ES-I3 (cell line): ENCODE data around the gene PIGQ.

Experiments used
- H3K36me3 ChIP-seq: 2 replicates; pipeline ENCODE4 v1.6.1; 2013; ENCODE audit warnings: mild to moderate bottlenecking, low read length, control low read depth, moderate library complexity; ENCODE audit not compliant: insufficient read depth
- H3K4me1 ChIP-seq: 2 replicates; pipeline ENCODE4 v1.6.1; 2013; ENCODE audit warnings: mild to moderate bottlenecking, control low read depth, low read length; ENCODE audit not compliant: insufficient read depth
- H3K9ac ChIP-seq: 2 replicates; pipeline ENCODE4 v1.6.1; 2013; ENCODE audit warnings: low read depth, mild to moderate bottlenecking, low read length, moderate library complexity
- H3K9me3 ChIP-seq: 2 replicates; pipeline ENCODE4 v1.6.1; 2013; ENCODE audit warnings: mild to moderate bottlenecking, low read length, moderate library complexity; ENCODE audit not compliant: control insufficient read depth, insufficient read depth

The PIGQ gene

DNA sequence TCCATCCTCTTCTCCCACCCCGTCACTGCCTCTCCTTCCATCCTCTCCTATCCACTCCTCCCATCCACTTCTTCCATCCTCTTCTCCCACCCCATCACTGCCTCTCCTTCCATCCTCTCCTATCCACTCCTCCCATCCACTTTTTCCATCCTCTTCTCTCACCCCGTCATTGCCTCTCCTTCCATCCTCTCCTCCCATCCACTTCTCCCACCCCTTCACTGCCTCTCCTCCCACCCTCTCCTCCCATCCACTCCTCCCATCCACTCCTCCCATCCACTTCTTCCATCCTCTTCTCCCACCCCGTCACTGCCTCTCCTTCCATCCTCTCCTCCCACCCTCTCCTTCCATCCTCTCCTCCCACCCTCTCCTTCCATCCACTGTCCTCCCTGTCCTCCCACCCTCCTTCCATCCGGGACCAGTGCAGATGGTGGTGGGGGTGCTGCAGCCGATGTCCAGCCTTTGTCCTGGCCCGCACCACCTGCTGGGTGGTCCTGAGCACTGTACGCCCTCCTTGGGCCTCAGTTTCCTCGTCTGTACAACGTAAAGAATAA is 62.1 kb downstream of the PIGQ start:
- no peaks in the 10 kb centered on the region for H3K9me3 ChIP-seq
- peaks cover 11% of the 10 kb centered on the region; the same call in 1 of the 2 replicates for H3K4me1 ChIP-seq
- no peaks in the 10 kb centered on the region; the same call in 1 of the 2 replicates for H3K36me3 ChIP-seq
- H3K9ac ChIP-seq: no peak overlapping the region

DNA sequence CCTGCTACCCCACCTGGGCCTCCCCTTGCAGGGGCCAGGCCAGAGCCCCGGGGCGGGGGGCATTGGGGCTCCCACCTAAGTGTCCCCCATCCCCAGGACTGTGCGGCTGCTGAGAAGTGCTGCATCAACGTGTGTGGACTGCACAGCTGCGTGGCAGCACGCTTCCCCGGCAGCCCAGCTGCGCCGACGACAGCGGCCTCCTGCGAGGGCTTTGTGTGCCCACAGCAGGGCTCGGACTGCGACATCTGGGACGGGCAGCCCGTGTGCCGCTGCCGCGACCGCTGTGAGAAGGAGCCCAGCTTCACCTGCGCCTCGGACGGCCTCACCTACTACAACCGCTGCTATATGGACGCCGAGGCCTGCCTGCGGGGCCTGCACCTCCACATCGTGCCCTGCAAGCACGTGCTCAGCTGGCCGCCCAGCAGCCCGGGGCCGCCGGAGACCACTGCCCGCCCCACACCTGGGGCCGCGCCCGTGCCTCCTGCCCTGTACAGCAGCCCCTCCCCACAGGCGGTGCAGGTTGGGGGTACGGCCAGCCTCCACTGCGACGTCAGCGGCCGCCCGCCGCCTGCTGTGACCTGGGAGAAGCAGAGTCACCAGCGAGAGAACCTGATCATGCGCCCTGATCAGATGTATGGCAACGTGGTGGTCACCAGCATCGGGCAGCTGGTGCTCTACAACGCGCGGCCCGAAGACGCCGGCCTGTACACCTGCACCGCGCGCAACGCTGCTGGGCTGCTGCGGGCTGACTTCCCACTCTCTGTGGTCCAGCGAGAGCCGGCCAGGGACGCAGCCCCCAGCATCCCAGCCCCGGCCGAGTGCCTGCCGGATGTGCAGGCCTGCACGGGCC is 62.9 kb downstream of the PIGQ start:
- Histone ChIP-seq H3K4me1 (peaks cover 11% of the 10 kb centered on the region; the same call in 1 of the 2 replicates), H3K36me3 (no peaks in the 10 kb centered on the region), H3K9me3 (no peaks in the 10 kb centered on the region), H3K9ac (no peak overlapping the region)

DNA sequence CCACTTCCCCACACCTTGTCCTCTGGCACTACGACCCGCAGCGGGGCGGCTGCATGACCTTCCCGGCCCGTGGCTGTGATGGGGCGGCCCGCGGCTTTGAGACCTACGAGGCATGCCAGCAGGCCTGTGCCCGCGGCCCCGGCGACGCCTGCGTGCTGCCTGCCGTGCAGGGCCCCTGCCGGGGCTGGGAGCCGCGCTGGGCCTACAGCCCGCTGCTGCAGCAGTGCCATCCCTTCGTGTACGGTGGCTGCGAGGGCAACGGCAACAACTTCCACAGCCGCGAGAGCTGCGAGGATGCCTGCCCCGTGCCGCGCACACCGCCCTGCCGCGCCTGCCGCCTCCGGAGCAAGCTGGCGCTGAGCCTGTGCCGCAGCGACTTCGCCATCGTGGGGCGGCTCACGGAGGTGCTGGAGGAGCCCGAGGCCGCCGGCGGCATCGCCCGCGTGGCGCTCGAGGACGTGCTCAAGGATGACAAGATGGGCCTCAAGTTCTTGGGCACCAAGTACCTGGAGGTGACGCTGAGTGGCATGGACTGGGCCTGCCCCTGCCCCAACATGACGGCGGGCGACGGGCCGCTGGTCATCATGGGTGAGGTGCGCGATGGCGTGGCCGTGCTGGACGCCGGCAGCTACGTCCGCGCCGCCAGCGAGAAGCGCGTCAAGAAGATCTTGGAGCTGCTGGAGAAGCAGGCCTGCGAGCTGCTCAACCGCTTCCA is 63.7 kb downstream of the PIGQ start:
- no peaks in the 10 kb centered on the region for H3K9me3 ChIP-seq
- H3K36me3 ChIP-seq: no peaks in the 10 kb centered on the region
- no peak overlapping the region for H3K9ac ChIP-seq
- H3K4me1 ChIP-seq: peaks cover 15% of the 10 kb centered on the region; the same call in 1 of the 2 replicates
